ENCODE measurements around the gene PLEKHG7.

PLEKHG7 gene

DNA sequence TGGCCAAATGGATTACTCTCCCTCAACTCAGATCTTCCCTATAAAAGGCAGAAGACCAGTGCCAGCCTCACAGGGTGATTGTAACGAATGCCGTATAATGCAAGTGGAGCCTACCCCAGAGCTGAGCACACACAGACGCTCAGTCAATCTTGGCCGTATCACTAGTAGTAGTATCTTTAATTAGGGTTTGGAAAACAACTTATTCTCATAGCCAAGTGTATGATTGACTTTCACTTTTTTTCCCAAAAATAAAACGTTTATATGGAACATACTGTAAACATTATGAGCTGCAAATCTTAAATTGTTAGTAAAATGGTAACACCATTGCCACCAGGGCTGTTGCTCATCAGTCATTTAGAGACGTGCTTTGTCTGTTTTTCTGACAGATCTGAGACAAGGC, 30.4 kb downstream of the PLEKHG7 start:
- Histone ChIP-seq H3K9me3 (no peaks in the 10 kb centered on the region), H3K27me3 (no peaks in the 10 kb centered on the region), H3K4me1 (ENCODE audit: control insufficient read depth in 1 of 2, insufficient read depth in 1 of 2, low read depth in 1 of 2, low read length in 1 of 2) (no peaks in the 10 kb centered on the region), H3K27ac (no peak overlapping the region), H3K4me3 (ENCODE audit: low read depth in 1 of 2, low read length in 1 of 2) (no peak overlapping the region), H3K36me3 (no peaks in the 10 kb centered on the region)
- TF ChIP-seq, protein P1, sequence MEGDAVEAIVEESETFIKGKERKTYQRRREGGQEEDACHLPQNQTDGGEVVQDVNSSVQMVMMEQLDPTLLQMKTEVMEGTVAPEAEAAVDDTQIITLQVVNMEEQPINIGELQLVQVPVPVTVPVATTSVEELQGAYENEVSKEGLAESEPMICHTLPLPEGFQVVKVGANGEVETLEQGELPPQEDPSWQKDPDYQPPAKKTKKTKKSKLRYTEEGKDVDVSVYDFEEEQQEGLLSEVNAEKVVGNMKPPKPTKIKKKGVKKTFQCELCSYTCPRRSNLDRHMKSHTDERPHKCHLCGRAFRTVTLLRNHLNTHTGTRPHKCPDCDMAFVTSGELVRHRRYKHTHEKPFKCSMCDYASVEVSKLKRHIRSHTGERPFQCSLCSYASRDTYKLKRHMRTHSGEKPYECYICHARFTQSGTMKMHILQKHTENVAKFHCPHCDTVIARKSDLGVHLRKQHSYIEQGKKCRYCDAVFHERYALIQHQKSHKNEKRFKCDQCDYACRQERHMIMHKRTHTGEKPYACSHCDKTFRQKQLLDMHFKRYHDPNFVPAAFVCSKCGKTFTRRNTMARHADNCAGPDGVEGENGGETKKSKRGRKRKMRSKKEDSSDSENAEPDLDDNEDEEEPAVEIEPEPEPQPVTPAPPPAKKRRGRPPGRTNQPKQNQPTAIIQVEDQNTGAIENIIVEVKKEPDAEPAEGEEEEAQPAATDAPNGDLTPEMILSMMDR (IDR thresholded peaks at IDR 0.05): no peak

DNA sequence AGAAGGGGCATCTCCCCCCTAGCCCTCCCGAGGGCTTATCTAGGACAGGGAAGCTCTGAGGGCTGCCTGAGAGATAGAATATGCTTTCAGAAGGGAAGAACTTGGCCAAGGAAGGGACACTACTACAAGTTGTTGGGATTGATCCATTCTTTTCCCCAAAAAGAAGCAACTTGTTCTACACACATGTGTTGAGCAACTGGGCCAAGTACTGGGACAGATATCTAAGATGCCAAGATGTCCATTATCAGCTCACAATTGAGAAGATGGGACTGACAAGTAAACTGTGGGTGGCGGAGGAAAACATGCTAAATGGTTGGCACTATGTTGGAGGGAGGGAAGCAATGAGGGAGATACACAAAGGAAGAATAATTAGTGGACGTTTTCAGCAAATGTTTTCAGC, 30.9 kb downstream of the PLEKHG7 start:
- Histone ChIP-seq H3K4me1 (ENCODE audit: control insufficient read depth in 1 of 2, insufficient read depth in 1 of 2, low read depth in 1 of 2, low read length in 1 of 2) (no peaks in the 10 kb centered on the region), H3K27ac (no peak overlapping the region), H3K36me3 (no peaks in the 10 kb centered on the region), H3K9me3 (no peaks in the 10 kb centered on the region), H3K4me3 (ENCODE audit: low read depth in 1 of 2, low read length in 1 of 2) (no peak overlapping the region), H3K27me3 (no peaks in the 10 kb centered on the region)
- TF ChIP-seq, protein P1 (IDR thresholded peaks at IDR 0.05): no peak

DNA sequence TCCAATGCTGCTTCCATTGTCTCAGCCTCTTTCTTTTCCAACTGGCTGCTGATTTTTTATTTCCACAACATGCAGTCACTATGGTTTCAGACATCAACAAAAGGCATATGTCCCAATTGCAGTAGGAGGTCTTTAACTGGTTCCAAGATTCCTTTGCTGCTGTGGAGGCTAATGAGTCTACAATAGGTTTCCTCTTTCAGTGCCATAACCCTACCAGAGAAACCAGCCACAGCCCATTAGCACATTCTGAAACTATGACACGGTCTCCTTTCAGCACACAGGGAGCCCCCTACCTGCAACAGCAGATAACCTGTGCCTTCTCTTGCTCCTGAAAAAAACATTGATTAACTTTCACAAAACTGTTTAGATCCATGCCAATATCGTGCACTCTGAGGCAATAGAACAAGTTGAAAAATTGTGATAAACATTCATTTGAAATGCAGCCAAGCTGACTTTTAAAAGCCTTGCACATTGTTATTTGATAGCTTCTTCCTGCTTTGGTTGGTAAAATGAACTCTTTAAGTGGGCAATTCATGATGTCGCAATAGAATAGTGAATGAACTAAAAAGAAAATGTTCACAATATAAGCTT, 32.4 kb downstream of the PLEKHG7 start:
- Histone ChIP-seq H3K4me3 (ENCODE audit: low read depth in 1 of 2, low read length in 1 of 2) (no peak overlapping the region), H3K36me3 (no peaks in the 10 kb centered on the region), H3K27me3 (no peaks in the 10 kb centered on the region), H3K4me1 (ENCODE audit: control insufficient read depth in 1 of 2, insufficient read depth in 1 of 2, low read depth in 1 of 2, low read length in 1 of 2) (no peaks in the 10 kb centered on the region), H3K9me3 (no peaks in the 10 kb centered on the region), H3K27ac (no peak overlapping the region)
- TF ChIP-seq, protein P1 (IDR thresholded peaks at IDR 0.05): no peak

DNA sequence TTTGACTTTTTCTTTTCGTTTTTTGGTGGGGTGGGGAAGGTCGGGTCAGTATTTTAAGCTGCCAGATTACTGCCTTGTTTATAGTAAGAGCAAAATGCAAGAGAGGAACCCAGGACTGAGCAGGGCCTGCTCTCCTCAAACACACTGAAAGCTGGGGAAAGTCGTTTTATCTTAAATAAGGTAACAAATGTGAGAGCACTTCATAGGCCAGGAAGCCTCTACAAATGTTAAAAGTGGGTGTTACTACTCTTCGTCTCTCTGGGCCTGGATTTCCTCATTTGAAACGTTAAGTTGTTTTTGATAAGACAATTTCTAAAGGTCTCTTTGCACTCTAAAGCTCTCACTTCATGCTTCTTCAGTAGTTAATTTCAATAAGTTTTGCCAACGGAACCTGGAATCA, 33.8 kb downstream of the PLEKHG7 start:
- H3K27ac ChIP-seq: no peak overlapping the region
- no peaks in the 10 kb centered on the region for H3K27me3 ChIP-seq
- TF ChIP-seq, protein P1 (IDR thresholded peaks at IDR 0.05): no peak
- no peaks in the 10 kb centered on the region for H3K4me1 ChIP-seq (ENCODE audit: control insufficient read depth in 1 of 2, insufficient read depth in 1 of 2, low read depth in 1 of 2, low read length in 1 of 2)
- no peak overlapping the region for H3K4me3 ChIP-seq (ENCODE audit: low read depth in 1 of 2, low read length in 1 of 2)
- H3K9me3 ChIP-seq: no peaks in the 10 kb centered on the region
- H3K36me3 ChIP-seq: no peaks in the 10 kb centered on the region

DNA sequence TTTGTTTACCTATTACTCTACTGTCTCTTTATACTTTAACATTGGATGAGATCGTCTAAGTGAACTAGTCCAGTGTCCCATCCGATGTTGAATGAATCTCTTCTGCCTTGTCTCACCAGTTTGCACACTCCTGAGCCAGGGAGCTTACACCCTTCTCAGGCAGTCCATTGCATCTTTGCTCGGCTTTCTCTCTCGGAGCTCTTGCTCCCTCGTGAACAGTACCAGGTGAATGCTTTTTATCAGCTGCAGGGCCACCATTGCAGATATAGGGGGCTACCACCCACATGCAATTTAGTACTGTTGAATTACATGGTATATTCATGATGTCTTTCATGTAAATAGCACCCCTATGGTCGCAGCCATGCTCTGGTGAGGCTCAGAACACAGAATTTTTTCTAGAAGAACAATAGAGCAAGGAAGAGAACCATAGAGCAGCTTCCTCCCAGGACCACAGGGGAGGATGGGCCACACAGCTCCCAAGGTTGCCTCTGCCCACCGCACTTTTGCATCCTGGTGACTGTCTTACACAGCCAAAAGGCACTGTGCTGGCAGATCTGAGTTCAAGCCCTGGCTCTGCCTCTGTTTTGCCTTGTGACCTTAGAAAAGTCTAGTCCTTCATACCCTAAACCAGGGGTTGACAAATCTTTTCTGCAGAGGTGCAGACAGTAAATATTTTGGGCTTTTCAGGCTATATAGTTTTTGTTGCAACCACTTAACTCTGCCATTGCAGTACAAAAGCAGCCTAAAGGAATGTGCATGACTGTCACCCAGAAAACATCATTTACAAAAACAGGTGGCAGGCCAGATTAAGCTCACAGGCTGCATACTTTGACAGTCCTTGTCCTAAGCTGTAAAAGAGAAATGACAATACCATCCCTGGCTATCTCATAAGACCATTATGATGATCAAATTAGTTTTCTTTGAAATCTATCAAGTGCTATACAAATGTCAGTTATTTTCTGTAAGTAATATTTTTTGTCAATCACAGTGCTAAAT, 35.4 kb downstream of the PLEKHG7 start:
- H3K4me1 ChIP-seq (ENCODE audit: control insufficient read depth in 1 of 2, insufficient read depth in 1 of 2, low read depth in 1 of 2, low read length in 1 of 2): no peaks in the 10 kb centered on the region
- H3K9me3 ChIP-seq: no peaks in the 10 kb centered on the region
- H3K36me3 ChIP-seq: no peaks in the 10 kb centered on the region
- TF ChIP-seq, protein P1 (IDR thresholded peaks at IDR 0.05): no peak
- H3K27ac ChIP-seq: no peak overlapping the region
- no peaks in the 10 kb centered on the region for H3K27me3 ChIP-seq
- H3K4me3 ChIP-seq (ENCODE audit: low read depth in 1 of 2, low read length in 1 of 2): no peak overlapping the region

All from neutrophil (primary cell).